ENCODE measurements around the gene PLSCR4. TPM values are rescaled to one million over a fixed set of nuclear protein-coding genes. Genes with fewer than 3 reads are reported as not detected.
A peak's percentile ranks its signal among the peaks of the same experiment; 100 is the strongest.

PLSCR4 gene
- total RNA-seq, 1 donor from 2014 or later = 0.63 TPM

DNA sequence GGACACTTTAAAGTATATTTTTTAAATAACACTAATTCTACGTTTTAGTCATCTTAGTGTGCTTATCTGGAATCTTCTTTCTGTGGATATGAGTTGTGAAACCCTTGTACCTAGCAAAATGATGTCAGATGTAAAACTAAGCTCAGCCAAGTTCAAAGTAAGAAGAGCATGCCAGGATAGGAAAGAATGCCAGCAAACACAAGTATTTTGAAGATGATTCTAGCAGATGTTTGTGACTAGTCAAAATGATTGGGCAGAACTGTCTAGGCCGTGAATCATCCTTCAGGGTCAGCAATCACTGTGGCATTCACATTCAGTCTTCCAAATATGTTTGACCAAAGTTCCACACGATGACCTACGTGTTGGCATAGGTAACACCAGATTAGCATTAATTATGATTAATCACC is 84.5 kb downstream of the PLSCR4 start:
- DNase-seq (ENCODE audit: low read depth) = peak; percentile 91
- H3K4me3 ChIP-seq (ENCODE audit: low read depth, low read length) = no peak overlapping the region
- TF ChIP-seq, protein P1, sequence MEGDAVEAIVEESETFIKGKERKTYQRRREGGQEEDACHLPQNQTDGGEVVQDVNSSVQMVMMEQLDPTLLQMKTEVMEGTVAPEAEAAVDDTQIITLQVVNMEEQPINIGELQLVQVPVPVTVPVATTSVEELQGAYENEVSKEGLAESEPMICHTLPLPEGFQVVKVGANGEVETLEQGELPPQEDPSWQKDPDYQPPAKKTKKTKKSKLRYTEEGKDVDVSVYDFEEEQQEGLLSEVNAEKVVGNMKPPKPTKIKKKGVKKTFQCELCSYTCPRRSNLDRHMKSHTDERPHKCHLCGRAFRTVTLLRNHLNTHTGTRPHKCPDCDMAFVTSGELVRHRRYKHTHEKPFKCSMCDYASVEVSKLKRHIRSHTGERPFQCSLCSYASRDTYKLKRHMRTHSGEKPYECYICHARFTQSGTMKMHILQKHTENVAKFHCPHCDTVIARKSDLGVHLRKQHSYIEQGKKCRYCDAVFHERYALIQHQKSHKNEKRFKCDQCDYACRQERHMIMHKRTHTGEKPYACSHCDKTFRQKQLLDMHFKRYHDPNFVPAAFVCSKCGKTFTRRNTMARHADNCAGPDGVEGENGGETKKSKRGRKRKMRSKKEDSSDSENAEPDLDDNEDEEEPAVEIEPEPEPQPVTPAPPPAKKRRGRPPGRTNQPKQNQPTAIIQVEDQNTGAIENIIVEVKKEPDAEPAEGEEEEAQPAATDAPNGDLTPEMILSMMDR (conservative IDR thresholded peaks at IDR 0.05; ENCODE audit: low read depth, low read length) = no peak

DNA sequence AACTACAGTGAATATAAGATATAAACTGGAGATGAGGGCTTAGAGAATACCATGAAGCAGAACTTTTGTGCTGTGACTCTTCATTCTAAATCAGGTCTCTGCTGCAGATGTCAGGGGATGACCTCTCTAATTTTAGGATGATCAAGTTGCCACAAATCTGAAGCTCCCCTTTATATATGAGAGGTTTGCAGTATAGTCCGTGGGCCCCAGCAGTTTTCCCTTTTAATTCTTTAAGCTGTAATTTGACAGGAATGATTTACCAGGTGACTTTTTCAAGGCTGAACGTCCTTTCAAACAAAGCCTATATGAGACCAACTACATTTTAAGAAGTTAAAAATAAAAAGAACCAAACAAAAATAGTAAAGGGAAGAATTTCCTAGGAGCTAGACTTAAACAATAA is 85.0 kb downstream of the PLSCR4 start:
- DNase-seq (ENCODE audit: low read depth) = no peak
- TF ChIP-seq, protein P1 (conservative IDR thresholded peaks at IDR 0.05; ENCODE audit: low read depth, low read length) = no peak
- H3K4me3 ChIP-seq (ENCODE audit: low read depth, low read length) = no peak overlapping the region

DNA sequence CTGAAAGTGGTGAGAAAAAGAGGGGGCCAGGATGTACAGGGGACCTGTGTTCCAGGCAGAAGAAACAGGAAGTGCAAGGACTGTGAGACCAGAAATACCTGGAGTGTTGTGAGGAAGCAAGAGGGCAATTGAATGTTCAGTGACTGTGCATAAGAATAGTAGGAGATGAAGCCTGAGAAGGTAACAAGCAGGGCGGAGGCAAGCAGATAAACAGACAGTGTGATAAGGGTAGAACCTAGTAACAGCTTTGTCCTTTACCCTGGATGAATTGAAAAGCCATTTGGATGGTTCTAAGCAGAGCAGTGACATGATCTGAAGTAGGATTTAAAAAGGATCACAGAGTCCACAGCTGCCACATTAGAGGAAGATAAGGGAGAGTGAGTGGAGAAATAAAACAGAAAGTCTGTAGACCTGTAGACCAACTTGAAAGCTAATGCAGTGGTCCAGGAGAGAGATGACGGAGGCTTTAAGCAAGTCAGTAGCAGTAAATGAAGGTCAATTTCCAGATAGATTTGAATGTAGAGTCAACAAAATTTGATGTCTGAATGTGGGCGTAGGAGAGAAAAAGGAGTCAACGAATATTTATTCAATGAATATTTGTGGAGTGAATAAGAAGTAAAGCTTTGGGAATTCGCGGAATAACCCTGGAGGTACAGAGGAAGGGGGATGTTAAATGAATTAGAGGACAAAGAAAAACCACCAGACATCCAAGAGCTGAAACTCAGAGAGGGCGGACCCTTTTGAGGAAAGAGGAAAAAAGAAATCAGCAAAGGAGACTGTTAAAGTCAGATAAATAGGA is 85.7 kb downstream of the PLSCR4 start:
- TF ChIP-seq, protein P1 (conservative IDR thresholded peaks at IDR 0.05; ENCODE audit: low read depth, low read length) = no peak
- H3K4me3 ChIP-seq (ENCODE audit: low read depth, low read length) = no peak overlapping the region
- no peak for DNase-seq (ENCODE audit: low read depth)

DNA sequence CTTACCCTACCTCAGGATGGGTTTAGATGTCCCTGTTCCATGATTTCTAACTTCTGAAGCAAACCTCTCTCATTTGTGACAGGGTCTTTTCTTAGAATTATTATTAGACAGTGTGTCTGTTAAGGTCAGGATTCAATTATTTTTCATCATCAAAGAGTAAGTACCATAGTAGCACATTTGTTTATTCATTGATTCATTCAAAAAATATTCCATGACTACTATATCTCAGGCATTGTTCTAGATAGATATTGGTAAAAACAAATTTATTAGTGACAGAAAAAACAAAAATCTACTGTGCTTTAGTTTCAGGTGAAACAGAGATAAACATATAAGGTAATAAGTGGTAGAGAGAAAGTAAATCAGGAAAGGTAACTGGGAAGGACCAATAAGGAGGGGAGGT is 86.4 kb downstream of the PLSCR4 start:
- TF ChIP-seq, protein P1 (conservative IDR thresholded peaks at IDR 0.05; ENCODE audit: low read depth, low read length) = no peak
- no peak overlapping the region for H3K4me3 ChIP-seq (ENCODE audit: low read depth, low read length)
- no peak for DNase-seq (ENCODE audit: low read depth)

DNA sequence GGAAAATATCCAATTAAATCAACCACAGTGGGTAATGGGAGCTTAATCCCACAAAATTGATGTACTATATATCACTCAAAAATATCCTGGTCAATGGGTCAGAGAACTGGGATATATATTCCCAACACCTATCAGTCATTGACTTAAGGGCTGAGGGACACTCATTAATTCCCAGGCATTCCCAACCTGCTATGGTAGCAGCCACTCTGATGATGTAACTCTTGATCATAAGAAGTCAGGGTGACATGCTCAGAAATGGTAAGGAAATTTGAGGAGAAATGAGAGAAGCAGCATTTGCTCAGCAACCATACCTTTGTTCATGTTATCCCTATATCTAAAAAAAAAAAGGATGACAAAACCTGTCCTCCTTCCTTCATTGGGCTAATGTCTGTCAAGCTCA is 86.8 kb downstream of the PLSCR4 start:
- no peak for DNase-seq (ENCODE audit: low read depth)
- TF ChIP-seq, protein P1 (conservative IDR thresholded peaks at IDR 0.05; ENCODE audit: low read depth, low read length) = no peak
- no peak overlapping the region for H3K4me3 ChIP-seq (ENCODE audit: low read depth, low read length)

DNA sequence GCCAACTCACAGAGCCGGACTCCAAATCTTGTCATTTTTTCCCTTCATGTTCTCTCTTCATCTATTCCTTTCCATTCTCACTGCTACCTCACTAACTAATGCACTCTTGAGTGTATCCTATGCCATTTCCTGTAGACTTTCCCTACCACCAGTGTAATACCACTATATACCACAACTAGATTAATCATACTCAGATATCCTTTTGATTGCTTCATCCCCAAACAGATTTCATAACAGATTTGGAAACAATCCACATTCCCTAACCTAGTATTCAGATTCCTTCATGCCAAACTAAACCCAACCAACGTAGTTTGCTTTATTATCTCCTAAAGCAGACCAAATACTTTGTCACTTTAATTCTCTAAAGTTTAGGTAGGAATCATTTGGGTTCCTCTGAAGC is 87.3 kb downstream of the PLSCR4 start:
- no peak for DNase-seq (ENCODE audit: low read depth)
- TF ChIP-seq, protein P1 (conservative IDR thresholded peaks at IDR 0.05; ENCODE audit: low read depth, low read length) = no peak
- H3K4me3 ChIP-seq (ENCODE audit: low read depth, low read length) = no peak overlapping the region

DNA sequence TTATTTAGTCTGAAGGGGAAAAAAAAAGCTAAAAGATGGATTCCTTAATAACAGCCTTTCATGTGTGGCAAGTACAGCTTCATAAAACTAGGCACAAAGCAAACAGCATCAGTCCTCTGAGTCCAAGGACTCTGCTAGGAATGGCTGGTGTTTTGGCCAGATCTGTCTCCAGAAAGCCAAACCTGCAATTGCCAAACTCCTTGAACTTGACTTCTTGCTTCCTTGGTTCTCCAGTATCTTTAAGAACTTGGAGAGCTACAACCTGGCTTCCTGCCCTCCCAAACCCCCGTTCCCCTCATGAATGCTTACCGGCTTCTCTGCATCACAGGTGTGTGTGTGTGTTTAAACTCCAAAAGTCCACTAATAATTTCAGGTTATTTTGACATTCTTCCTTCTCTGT is 88.3 kb downstream of the PLSCR4 start:
- peak overlapping the region; percentile 68 for H3K4me3 ChIP-seq (ENCODE audit: low read depth, low read length)

More for the DNA sequence above, 88.3 kb downstream of the PLSCR4 start:
- DNase-seq (ENCODE audit: low read depth) = no peak
- TF ChIP-seq, protein P1 (conservative IDR thresholded peaks at IDR 0.05; ENCODE audit: low read depth, low read length) = no peak
